Measurements from ENCODE around the gene NALF2.

NALF2 gene

GRCh38 chrX:69469975-69470374 lies 34.2 kb upstream of the NALF2 start:
- no peak overlapping the region for H3K27ac ChIP-seq (replicated peaks)
- DNase-seq (ENCODE audit: low read depth in 1 of 2, low spot score in 1 of 2): no peak
- no peaks in the 10 kb centered on the region for H3K27me3 ChIP-seq (ENCODE audit: insufficient read depth, poor library complexity, severe bottlenecking)
- TF ChIP-seq GABPA (IDR thresholded peaks at IDR 0.05; ENCODE audit: low read depth) (no peak), POLR2AphosphoS5 (IDR thresholded peaks at IDR 0.05; ENCODE audit: low read depth) (no peak), SPI1 (IDR thresholded peaks at IDR 0.05; ENCODE audit: borderline replicate concordance, low read depth) (no peak)
- TF ChIP-seq, protein P1, sequence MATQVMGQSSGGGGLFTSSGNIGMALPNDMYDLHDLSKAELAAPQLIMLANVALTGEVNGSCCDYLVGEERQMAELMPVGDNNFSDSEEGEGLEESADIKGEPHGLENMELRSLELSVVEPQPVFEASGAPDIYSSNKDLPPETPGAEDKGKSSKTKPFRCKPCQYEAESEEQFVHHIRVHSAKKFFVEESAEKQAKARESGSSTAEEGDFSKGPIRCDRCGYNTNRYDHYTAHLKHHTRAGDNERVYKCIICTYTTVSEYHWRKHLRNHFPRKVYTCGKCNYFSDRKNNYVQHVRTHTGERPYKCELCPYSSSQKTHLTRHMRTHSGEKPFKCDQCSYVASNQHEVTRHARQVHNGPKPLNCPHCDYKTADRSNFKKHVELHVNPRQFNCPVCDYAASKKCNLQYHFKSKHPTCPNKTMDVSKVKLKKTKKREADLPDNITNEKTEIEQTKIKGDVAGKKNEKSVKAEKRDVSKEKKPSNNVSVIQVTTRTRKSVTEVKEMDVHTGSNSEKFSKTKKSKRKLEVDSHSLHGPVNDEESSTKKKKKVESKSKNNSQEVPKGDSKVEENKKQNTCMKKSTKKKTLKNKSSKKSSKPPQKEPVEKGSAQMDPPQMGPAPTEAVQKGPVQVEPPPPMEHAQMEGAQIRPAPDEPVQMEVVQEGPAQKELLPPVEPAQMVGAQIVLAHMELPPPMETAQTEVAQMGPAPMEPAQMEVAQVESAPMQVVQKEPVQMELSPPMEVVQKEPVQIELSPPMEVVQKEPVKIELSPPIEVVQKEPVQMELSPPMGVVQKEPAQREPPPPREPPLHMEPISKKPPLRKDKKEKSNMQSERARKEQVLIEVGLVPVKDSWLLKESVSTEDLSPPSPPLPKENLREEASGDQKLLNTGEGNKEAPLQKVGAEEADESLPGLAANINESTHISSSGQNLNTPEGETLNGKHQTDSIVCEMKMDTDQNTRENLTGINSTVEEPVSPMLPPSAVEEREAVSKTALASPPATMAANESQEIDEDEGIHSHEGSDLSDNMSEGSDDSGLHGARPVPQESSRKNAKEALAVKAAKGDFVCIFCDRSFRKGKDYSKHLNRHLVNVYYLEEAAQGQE (IDR thresholded peaks at IDR 0.05; ENCODE audit: insufficient replicate concordance, low read depth): no peak
- TF ChIP-seq, protein P2, sequence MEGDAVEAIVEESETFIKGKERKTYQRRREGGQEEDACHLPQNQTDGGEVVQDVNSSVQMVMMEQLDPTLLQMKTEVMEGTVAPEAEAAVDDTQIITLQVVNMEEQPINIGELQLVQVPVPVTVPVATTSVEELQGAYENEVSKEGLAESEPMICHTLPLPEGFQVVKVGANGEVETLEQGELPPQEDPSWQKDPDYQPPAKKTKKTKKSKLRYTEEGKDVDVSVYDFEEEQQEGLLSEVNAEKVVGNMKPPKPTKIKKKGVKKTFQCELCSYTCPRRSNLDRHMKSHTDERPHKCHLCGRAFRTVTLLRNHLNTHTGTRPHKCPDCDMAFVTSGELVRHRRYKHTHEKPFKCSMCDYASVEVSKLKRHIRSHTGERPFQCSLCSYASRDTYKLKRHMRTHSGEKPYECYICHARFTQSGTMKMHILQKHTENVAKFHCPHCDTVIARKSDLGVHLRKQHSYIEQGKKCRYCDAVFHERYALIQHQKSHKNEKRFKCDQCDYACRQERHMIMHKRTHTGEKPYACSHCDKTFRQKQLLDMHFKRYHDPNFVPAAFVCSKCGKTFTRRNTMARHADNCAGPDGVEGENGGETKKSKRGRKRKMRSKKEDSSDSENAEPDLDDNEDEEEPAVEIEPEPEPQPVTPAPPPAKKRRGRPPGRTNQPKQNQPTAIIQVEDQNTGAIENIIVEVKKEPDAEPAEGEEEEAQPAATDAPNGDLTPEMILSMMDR (IDR thresholded peaks at IDR 0.05; ENCODE audit: insufficient read depth, low read length): no peak
- H3K4me3 ChIP-seq (replicated peaks; ENCODE audit: insufficient read depth, low read length): no peak overlapping the region

GRCh38 chrX:69489625-69490024 lies 14.5 kb upstream of the NALF2 start:
- H3K27me3 ChIP-seq (ENCODE audit: insufficient read depth, poor library complexity, severe bottlenecking): no peaks in the 10 kb centered on the region
- no peak overlapping the region for H3K4me3 ChIP-seq (replicated peaks; ENCODE audit: insufficient read depth, low read length)
- TF ChIP-seq POLR2AphosphoS5 (IDR thresholded peaks at IDR 0.05; ENCODE audit: low read depth) (no peak), GABPA (IDR thresholded peaks at IDR 0.05; ENCODE audit: low read depth) (no peak), SPI1 (IDR thresholded peaks at IDR 0.05; ENCODE audit: borderline replicate concordance, low read depth) (no peak)
- TF ChIP-seq, protein P2 (IDR thresholded peaks at IDR 0.05; ENCODE audit: insufficient read depth, low read length): no peak
- TF ChIP-seq, protein P1 (IDR thresholded peaks at IDR 0.05; ENCODE audit: insufficient replicate concordance, low read depth): no peak
- DNase-seq (ENCODE audit: low read depth in 1 of 2, low spot score in 1 of 2): no peak
- H3K27ac ChIP-seq (replicated peaks): no peak overlapping the region

GRCh38 chrX:69493193-69493592 lies 10.9 kb upstream of the NALF2 start:
- Histone ChIP-seq H3K4me3 (replicated peaks; ENCODE audit: insufficient read depth, low read length) (no peak overlapping the region), H3K27me3 (ENCODE audit: insufficient read depth, poor library complexity, severe bottlenecking) (no peaks in the 10 kb centered on the region), H3K27ac (replicated peaks) (no peak overlapping the region)
- TF ChIP-seq, protein P1 (IDR thresholded peaks at IDR 0.05; ENCODE audit: insufficient replicate concordance, low read depth): no peak
- TF ChIP-seq GABPA (IDR thresholded peaks at IDR 0.05; ENCODE audit: low read depth) (no peak), SPI1 (IDR thresholded peaks at IDR 0.05; ENCODE audit: borderline replicate concordance, low read depth) (no peak), POLR2AphosphoS5 (IDR thresholded peaks at IDR 0.05; ENCODE audit: low read depth) (no peak)
- TF ChIP-seq, protein P2 (IDR thresholded peaks at IDR 0.05; ENCODE audit: insufficient read depth, low read length): no peak
- DNase-seq (ENCODE audit: low read depth in 1 of 2, low spot score in 1 of 2): peak in 1 of 2 experiments; percentile 19
